Body of pancreas (tissue), 4 donors: Measurements from ENCODE around the gene DENND4A. TPM values are rescaled to one million over a fixed set of nuclear protein-coding genes. Genes with fewer than 3 reads are reported as not detected.

ENCODE experiments used
- ATAC-seq: fragments of 150-250 bp; one replicate; pipeline ENCODE4 v1.9.1; 2016
- DNase-seq, 4 donors: peaks; one replicate each; pipeline ENCODE4 v3.0.0-alpha.2; 2019
- H3K27ac ChIP-seq, 4 donors: fragments of 200-600 bp; sonication (generic); 1 replicate in 3 of 4; 2 replicates in 1 of 4; pipeline versions ENCODE4 v1.5.1 to v1.6.1; 2016 to 2019; ENCODE audit warnings: mild to moderate bottlenecking in 1 of 4, mixed read lengths in 1 of 4, moderate library complexity in 1 of 4
- H3K27me3 ChIP-seq, 2 donors: fragments of 200-600 bp; sonication (generic); one replicate each; pipeline ENCODE4 v1.6.0; 2016; ENCODE audit warnings: mild to moderate bottlenecking in 1 of 2
- H3K36me3 ChIP-seq, 2 donors: fragments of 200-600 bp; sonication (generic); replicated peaks in 1 of 2; 2 replicates each; pipeline ENCODE4 v1.5.1; 2016; ENCODE audit warnings: low read depth in 2 of 2; ENCODE audit not compliant: insufficient read depth in 1 of 2
- H3K4me1 ChIP-seq: fragments of 200-600 bp; sonication (generic); one replicate; pipeline ENCODE4 v1.6.0; 2016
- H3K4me3 ChIP-seq, 2 donors: fragments of 200-600 bp; sonication (generic); 1 replicate in 1 of 2; 2 replicates in 1 of 2; pipeline ENCODE4 v1.5.1; 2016 to 2019
- H3K9me3 ChIP-seq, 3 donors: fragments of 200-600 bp; sonication (generic); 1 replicate in 2 of 3; 2 replicates in 1 of 3; pipeline ENCODE4 v1.5.1; 2016
- POLR2A ChIP-seq, 3 donors: fragments of 450-650 bp; IDR thresholded peaks; one replicate each; pipeline ENCODE4 v1.6.1; 2016; ENCODE audit warnings: antibody characterized with exemption in 3 of 3, mild to moderate bottlenecking in 2 of 3
- WGBS, 2 donors: methylation state at CpG; one replicate each; pipeline ENCODE4 v1.1.5; 2017; 5-methylcytosine and 5-hydroxymethylcytosine counted together
- intact Hi-C: fragments of 100-400 bp; cut with DNase I; formaldehyde crosslinking; loops from one replicate; pipeline ENCODE4 v1.15.1; 2023
- total RNA-seq, 2 donors: library from RNA; depleted of rRNA; stranded (reverse); fragments of >200 nt; gene quantifications; one replicate each; pipeline ENCODE4 v1.1.0, GENCODE V29; 2016
- TF ChIP-seq, protein P1 (sequence below), 7 experiments: fragments of 450-650 bp in 4 of 7; fragments of 200-600 bp in 3 of 7; sonication (generic) in 3 of 7; IDR thresholded peaks; one replicate each; pipeline ENCODE4 v1.5.1; 2016 to 2019; ENCODE audit warnings: antibody characterized with exemption in 7 of 7

DENND4A gene
- total RNA-seq, 2 donors from 2014 or later = 45.7 to 59.3 TPM

DNA sequence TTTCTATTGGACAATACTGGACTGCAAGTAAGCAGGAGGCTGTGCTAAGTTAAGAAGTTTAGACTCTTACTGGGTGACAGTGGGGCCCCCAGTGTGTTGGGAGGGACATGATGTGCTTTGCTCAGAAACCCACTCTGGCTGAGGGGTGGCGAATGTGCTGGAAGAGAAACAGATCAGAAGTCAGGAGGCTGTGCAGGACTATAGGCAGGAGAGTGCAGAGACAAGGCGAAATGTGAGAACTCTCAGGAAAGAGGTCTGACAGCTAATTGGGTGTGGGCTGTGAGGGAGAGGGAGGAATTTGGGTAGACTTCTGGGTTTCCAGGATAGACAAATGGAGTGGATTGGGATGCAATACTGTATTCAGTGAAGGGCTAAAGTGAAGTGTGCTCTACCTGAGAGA lies 158.3 kb downstream of the DENND4A start:
- Histone ChIP-seq H3K27me3 (no peaks in the 10 kb centered on the region), H3K4me1 (no peaks in the 10 kb centered on the region), H3K4me3 (no peak overlapping the region), H3K9me3 (no peaks in the 10 kb centered on the region), H3K27ac (no peak overlapping the region), H3K36me3 (no peaks in the 10 kb centered on the region)
- no peak for TF ChIP-seq POLR2A (IDR thresholded peaks at IDR 0.05)
- TF ChIP-seq, protein P1, sequence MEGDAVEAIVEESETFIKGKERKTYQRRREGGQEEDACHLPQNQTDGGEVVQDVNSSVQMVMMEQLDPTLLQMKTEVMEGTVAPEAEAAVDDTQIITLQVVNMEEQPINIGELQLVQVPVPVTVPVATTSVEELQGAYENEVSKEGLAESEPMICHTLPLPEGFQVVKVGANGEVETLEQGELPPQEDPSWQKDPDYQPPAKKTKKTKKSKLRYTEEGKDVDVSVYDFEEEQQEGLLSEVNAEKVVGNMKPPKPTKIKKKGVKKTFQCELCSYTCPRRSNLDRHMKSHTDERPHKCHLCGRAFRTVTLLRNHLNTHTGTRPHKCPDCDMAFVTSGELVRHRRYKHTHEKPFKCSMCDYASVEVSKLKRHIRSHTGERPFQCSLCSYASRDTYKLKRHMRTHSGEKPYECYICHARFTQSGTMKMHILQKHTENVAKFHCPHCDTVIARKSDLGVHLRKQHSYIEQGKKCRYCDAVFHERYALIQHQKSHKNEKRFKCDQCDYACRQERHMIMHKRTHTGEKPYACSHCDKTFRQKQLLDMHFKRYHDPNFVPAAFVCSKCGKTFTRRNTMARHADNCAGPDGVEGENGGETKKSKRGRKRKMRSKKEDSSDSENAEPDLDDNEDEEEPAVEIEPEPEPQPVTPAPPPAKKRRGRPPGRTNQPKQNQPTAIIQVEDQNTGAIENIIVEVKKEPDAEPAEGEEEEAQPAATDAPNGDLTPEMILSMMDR (IDR thresholded peaks at IDR 0.05) = no peak
- 71 to 85% methylated on average over 2 of the region's 2 CpGs for WGBS, 2 donors
- intact Hi-C loops = no loop called here
- no peak for DNase-seq
- no peak for ATAC-seq

DNA sequence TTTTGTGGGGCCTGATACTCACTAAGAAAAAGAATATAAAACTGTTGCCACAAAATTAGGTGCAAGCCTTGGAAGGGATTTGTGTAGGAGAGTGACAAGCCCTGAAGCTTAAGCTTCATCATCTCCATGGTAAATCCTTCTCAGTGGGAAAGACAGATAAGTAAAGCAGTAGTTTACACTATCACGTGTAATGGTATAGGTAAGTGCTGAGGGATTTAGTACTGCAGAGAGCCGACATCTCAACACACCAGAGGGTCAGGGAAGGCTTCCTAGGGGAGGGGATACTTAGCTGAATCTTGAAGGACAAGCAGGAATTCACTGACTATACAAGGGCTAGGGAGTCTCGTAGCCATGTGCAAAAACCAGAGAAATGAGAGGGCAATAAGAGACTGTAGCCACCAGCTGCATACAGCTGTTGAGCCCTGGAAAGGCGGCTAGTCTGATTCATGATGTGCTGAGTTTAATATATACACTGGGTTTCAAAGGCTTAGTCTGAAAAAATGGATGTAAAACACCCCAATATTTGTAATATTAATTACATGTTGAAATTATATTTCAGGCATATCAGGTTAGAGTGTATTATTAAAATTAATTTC lies 159.2 kb downstream of the DENND4A start:
- no peaks in the 10 kb centered on the region for H3K36me3 ChIP-seq
- TF ChIP-seq, protein P1 (IDR thresholded peaks at IDR 0.05) = no peak
- TF ChIP-seq POLR2A (IDR thresholded peaks at IDR 0.05) = no peak
- ATAC-seq = no peak
- 68 to 69% methylated on average over 4 of the region's 4 CpGs for WGBS, 2 donors
- H3K27ac ChIP-seq = no peak overlapping the region
- H3K27me3 ChIP-seq = no peaks in the 10 kb centered on the region
- DNase-seq = no peak
- no peak overlapping the region for H3K4me3 ChIP-seq
- H3K4me1 ChIP-seq = no peaks in the 10 kb centered on the region
- no peaks in the 10 kb centered on the region for H3K9me3 ChIP-seq
- intact Hi-C loops = no loop called here

DNA sequence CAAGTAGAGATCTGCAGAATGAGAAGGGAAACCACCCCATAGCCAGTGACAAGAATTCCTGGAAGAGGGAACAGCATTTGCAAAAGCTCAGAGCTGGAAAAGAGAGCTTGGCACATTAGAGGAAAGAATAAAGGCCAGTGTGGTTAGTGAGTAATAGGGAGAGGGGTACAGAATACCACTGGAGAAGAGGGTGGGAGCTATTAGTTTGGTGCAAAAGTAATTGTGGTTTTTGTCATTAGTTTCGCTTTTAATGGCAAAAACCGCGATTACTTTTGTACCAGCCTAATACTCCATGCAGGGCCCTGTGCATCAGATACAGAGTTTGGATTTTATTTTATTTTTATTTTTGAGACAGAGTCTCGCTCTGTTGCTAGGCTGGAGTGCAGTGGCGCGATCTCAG lies 160.6 kb downstream of the DENND4A start:
- 88 to 95% methylated on average over 6 of the region's 6 CpGs for WGBS, 2 donors
- Histone ChIP-seq H3K36me3 (no peaks in the 10 kb centered on the region), H3K4me1 (no peaks in the 10 kb centered on the region), H3K9me3 (no peaks in the 10 kb centered on the region), H3K4me3 (no peak overlapping the region), H3K27ac (no peak overlapping the region), H3K27me3 (no peaks in the 10 kb centered on the region)
- TF ChIP-seq, protein P1 (IDR thresholded peaks at IDR 0.05) = no peak
- no peak for TF ChIP-seq POLR2A (IDR thresholded peaks at IDR 0.05)
- ATAC-seq = no peak
- DNase-seq = no peak
- intact Hi-C loops = no loop called here

DNA sequence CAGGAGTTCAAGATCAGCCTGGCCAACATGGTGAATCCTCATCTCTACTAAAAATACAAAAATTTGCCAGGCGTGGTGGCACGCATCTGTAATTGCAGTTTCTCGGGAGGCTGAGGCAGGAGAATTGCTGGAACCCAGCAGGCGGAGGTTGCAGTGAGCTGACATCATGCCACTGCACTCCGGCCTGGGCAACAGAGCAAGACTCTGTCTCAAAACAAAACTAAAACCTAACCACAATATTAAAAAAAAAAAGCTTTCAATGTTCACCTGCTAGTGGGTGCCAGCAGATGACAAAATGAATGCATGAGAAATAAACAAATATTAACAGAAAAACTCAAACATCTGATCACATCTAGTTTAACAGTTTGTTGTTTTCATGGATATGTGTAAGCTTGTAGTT lies 161.3 kb downstream of the DENND4A start:
- no peaks in the 10 kb centered on the region for H3K9me3 ChIP-seq
- no peaks in the 10 kb centered on the region for H3K36me3 ChIP-seq
- ATAC-seq (no peak), DNase-seq (no peak)
- intact Hi-C loops = no loop called here
- no peaks in the 10 kb centered on the region for H3K27me3 ChIP-seq
- H3K4me1 ChIP-seq = no peaks in the 10 kb centered on the region
- 94% methylated on average over 5 of the region's 5 CpGs for WGBS, 2 donors
- H3K4me3 ChIP-seq = no peak overlapping the region
- no peak overlapping the region for H3K27ac ChIP-seq
- TF ChIP-seq POLR2A (IDR thresholded peaks at IDR 0.05) = no peak
- TF ChIP-seq, protein P1 (IDR thresholded peaks at IDR 0.05) = no peak

DNA sequence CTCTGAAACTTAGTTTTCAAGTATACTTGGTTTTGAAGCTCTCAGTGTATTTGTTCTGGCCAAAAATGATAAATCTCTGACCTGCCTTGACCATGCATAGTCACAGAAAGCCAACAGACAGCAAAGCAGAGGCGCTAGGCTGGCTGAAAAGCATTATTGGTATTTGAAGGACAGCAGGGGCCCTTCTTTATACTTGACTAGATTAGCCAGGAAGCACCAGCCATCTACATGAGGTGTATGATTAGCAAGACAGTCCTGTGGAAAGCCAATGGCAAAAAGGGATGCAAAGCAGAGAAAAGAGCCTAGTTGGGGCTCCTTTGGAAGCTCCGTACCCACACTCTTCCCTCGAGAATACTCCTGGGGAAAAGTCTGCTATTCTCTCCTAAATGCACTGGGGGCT lies 162.5 kb downstream of the DENND4A start:
- DNase-seq (no peak), ATAC-seq (no peak)
- WGBS, 2 donors = 87 to 88% methylated on average over 3 of the region's 3 CpGs
- H3K27me3 ChIP-seq = no peaks in the 10 kb centered on the region
- H3K4me1 ChIP-seq = no peaks in the 10 kb centered on the region
- H3K9me3 ChIP-seq = no peaks in the 10 kb centered on the region
- no peak overlapping the region for H3K27ac ChIP-seq
- no peak overlapping the region for H3K4me3 ChIP-seq
- TF ChIP-seq, protein P1 (IDR thresholded peaks at IDR 0.05) = no peak
- no peak for TF ChIP-seq POLR2A (IDR thresholded peaks at IDR 0.05)
- H3K36me3 ChIP-seq = no peaks in the 10 kb centered on the region
- intact Hi-C loops = no loop called here
